GM12874 (cell line): ENCODE measurements around the gene KLF13.

Experiments used
- TF ChIP-seq, protein P1 (sequence below): IDR thresholded peaks from 2 replicates; pipeline ENCODE4 v1.5.1; 2011; ENCODE audit warnings: low read depth, mild to moderate bottlenecking, control low read depth, low read length, moderate library complexity; ENCODE audit not compliant: insufficient read depth

The KLF13 gene

DNA sequence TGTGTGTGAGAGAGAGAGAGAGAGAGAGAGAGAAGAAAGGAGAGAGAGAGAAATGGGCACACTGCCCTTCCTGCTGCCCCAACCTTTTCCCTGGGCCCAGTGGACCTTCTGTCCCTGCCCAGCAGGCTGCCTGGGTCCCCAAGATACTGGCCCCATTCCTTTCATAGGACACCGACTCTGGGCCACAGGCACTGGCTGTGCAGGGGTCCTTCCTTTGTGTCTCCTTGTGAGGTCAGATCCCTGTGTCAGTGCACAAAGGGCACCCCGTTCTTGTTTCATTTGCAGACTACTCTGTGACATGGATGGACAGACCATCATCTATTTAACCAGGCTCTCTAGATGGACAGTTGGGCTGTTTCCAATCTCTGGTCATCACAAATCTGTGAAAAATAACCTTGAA is 21.3 kb upstream of the KLF13 start:
- TF ChIP-seq, protein P1, sequence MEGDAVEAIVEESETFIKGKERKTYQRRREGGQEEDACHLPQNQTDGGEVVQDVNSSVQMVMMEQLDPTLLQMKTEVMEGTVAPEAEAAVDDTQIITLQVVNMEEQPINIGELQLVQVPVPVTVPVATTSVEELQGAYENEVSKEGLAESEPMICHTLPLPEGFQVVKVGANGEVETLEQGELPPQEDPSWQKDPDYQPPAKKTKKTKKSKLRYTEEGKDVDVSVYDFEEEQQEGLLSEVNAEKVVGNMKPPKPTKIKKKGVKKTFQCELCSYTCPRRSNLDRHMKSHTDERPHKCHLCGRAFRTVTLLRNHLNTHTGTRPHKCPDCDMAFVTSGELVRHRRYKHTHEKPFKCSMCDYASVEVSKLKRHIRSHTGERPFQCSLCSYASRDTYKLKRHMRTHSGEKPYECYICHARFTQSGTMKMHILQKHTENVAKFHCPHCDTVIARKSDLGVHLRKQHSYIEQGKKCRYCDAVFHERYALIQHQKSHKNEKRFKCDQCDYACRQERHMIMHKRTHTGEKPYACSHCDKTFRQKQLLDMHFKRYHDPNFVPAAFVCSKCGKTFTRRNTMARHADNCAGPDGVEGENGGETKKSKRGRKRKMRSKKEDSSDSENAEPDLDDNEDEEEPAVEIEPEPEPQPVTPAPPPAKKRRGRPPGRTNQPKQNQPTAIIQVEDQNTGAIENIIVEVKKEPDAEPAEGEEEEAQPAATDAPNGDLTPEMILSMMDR: no peak

DNA sequence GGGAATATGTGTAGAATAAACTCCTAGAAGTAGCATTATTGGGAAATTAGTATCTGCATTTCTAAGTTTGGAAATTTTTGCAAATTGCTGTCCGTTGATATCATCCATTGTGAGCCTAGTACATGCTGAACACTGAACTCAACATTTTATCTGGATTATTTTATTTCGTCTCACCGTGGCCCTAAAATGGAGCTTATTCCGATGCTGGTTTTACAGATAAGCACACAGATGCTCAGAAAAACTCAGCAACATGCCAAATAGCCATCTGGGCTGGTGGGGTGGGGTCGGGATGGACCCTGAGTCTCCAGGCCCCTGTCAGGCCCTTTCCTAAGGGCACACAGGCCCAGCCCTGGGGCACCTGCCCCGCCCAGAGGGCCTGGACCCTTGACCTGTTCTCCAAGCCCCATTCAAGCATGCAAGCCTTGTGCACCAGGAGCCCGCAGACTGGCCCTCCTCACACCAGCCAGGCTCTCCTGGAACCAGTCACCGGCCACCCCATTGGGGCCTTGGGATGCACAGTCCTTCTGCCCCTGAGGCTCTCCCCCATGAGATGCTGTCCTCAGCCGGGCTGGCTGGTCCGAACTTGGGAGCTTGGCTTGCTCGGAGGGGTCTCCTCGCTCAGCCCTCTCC is 20.7 kb upstream of the KLF13 start:
- TF ChIP-seq, protein P1: no peak

DNA sequence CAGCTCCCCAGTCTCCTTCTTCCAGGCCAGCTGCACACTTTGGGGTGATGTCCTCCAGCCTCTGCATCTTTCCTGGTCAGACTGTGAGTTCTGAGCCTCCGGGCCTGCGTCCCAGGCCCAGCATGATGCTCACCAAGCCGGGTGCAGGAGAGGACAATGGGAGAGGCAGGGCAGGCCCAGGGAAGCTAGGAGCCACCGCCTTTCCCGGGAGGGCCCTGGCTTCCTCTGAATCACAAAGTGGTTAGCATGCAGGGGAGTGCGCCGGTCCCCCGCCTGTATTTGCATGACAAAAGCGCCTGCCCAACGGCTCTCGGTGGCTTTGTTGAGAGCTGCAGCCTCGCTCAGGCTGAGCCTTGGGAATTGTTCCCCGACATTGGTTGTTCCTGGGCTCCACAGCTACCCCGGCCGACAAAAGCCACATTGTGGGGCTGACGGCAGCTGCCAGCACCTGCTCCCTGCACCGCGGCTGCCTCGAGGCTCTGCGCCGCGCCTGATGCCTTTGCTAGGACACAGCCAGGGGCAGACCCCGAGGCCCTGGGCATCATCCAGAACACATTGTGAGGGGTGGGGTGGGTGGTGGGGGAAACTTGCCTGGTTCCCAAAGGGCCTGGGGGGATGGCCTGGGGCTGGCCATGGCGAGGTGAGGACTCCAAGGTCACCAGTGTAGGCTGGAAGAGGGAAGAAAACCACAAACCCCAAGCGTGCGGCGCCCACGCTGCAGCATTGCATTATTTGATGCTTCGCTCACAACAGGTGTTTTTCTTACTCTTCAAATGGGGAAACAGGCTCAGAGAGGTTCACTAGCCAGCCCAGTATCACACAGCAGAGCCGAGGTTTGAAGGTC is 20.0 kb upstream of the KLF13 start:
- TF ChIP-seq, protein P1: no peak

DNA sequence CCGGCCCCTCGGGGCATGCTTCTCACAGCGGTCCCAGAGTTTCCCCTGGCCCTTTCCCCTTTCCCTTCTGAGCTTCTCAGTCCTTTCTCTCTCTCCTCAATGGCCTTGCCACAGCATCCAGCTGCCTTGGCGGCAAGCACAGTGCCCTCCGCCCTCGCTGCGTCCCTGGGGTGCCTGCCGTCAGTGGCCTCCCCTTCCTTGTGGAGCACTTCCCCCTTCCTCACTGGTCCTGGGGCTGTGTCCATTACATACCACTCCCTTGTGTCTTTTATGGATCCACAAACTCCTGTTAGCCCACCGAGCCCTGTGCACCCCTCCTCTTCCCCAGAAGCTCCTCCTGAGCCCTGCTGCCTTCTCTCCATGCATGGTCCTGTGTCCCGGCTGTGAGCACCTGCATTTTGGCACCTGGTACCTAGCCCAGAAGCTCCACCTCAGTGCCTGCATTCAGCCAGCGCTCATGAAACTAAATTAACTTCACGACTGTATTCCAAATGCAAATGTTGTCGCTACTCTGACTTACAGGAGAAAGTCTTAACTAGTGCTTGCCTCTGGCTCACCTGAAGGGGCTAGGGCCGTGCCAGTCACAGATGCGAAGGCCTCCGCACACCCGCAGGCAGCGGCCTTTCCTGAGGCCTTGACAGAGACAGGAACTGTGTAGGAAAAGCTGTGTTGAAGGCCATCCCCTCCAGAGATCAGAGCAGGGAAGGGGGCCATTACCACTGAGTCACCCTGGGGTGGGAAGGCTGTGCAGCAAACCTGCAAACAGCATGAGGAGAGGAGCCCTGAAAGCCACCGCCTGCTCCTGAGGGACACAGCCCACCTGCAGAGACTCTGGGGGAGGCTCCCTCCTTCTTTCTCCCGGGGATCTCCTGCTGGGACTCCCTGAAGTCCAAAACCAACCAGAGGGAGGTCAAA is 19.1 kb upstream of the KLF13 start:
- TF ChIP-seq, protein P1: no peak

DNA sequence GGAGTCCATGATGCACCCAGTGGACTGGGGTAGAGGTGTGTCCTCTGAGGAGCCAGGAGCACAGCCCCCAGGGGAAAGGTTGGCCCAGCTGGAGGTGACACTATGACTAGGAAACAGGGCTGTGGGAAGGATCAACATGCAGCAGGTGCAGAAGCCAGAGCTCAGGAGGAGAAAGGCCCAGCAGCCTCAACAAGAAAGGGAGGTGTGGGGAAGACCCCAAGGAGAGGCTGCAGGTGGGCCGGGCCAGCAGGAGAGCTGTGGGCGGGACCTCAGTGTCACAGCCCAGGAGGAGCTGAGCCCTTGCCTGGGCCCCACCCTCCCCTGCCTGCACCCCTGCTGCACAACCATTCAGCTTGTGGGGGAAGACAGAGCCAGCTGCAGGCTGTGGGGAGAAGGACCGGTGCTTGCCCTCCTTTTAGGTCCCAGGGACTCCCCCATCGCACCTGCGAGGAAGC is 18.4 kb upstream of the KLF13 start:
- TF ChIP-seq, protein P1: no peak

DNA sequence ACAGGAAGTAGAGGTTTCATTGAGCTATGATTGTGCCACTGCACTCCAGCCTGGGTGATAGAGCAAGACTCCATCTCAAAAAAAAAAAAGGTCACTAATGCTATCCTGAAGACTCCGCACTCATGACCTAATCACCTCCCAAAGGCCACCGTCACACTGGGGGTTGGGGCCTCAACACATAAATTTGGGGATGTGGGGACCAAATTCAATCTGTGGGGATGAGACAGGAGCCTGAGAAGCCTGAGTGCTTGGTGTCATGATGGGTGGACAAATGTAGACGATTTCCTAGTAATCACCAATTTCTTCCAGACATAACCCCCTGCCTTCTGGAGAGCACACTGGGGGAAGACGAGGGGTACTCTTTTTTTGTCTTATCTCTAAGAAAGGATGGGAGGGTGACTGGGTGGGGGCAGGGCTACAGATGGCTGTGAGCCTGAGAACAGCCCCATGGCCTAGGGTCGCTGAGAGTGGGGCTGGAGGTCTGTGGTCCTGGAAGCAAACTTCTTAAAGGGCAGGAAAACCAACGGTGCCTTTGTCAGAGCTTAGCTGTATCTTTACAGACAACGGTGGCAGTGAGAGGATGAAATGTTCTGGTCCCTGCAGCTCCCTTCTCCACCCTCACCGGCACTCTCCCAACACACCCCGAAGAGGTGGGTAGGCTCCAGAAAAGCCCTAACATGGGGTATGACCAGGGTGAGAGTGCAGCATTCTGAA is 16.6 kb upstream of the KLF13 start:
- TF ChIP-seq, protein P1: no peak
